HEK293 (cell line): ENCODE results near the gene SOCS6.

Experiments used
- CTCF ChIA-PET: fragments of 350-600 bp; formaldehyde crosslinking; extraction: SDS; loops from one replicate; lab custom pipeline; 2021; ENCODE audit warnings: antibody characterized with exemption; lab: Yijun Ruan, JAX
- POLR2A ChIA-PET: fragments of 300-600 bp; formaldehyde crosslinking; extraction: SDS; loops from one replicate; lab custom pipeline; 2020; ENCODE audit warnings: antibody characterized with exemption, inconsistent platforms; lab: Yijun Ruan, JAX
- H3K27ac ChIP-seq: fragments of 200-500 bp; sonication (Bioruptor generic); 2 replicates; pipeline ENCODE4 v1.5.1; 2014; ENCODE audit warnings: low read depth, low read length, control low read depth, inconsistent platforms; ENCODE audit errors: extremely low read depth
- H3K36me3 ChIP-seq, 2 experiments: fragments of 200-500 bp in 1 of 2; sonication (Bioruptor generic) in 1 of 2; 1 replicate in 1 of 2; 2 replicates in 1 of 2; pipeline ENCODE4 v1.5.1; 2014 to 2017; ENCODE audit warnings: inconsistent platforms in 2 of 2, low read length in 2 of 2; ENCODE audit not compliant: control insufficient read depth in 2 of 2, insufficient read depth in 1 of 2
- H3K4me1 ChIP-seq: fragments of 200-500 bp; sonication (Bioruptor generic); 2 replicates; pipeline ENCODE4 v1.5.1; 2014; ENCODE audit warnings: mild to moderate bottlenecking, low read length, inconsistent platforms; ENCODE audit not compliant: control insufficient read depth, insufficient read depth
- H3K4me3 ChIP-seq: 2 replicates; pipeline ENCODE4 v1.5.1; 2011; ENCODE audit warnings: low read depth, mild to moderate bottlenecking, control low read depth, low read length, moderate library complexity
- H3K9me3 ChIP-seq: fragments of 200-500 bp; sonication (Bioruptor generic); 2 replicates; pipeline ENCODE4 v1.5.1; 2014; ENCODE audit warnings: low read depth, low read length, inconsistent platforms; ENCODE audit not compliant: control insufficient read depth, insufficient read depth
- GLI2 ChIP-seq: fragments of 450-650 bp; formaldehyde crosslinking; IDR thresholded peaks from 2 replicates; pipeline ENCODE4; 2017; ENCODE audit warnings: missing biosample characterization, missing genetic modification characterization, low read depth, borderline replicate concordance
- GLI4 ChIP-seq: fragments of 450-650 bp; formaldehyde crosslinking; IDR thresholded peaks from 2 replicates; pipeline ENCODE4 v1.5.1; 2016; ENCODE audit warnings: missing biosample characterization, missing genetic modification characterization
- INSM2 ChIP-seq: fragments of 450-650 bp; formaldehyde crosslinking; IDR thresholded peaks from 2 replicates; pipeline ENCODE4 v1.5.1; 2016; ENCODE audit warnings: missing biosample characterization, missing genetic modification characterization
- MZF1 ChIP-seq: fragments of 450-650 bp; formaldehyde crosslinking; IDR thresholded peaks from 2 replicates; pipeline ENCODE4 v1.5.1; 2017; ENCODE audit warnings: missing biosample characterization, missing genetic modification characterization, borderline replicate concordance
- SP2 ChIP-seq: fragments of 450-650 bp; formaldehyde crosslinking; IDR thresholded peaks from 2 replicates; pipeline ENCODE4 v1.5.1; 2016; ENCODE audit warnings: missing biosample characterization, missing genetic modification characterization
- ZBTB11 ChIP-seq: fragments of 450-650 bp; formaldehyde crosslinking; conservative IDR thresholded peaks from 2 replicates; pipeline ENCODE4 v1.5.1; 2016; ENCODE audit warnings: low read depth, missing biosample characterization, missing genetic modification characterization
- ZNF138 ChIP-seq: fragments of 450-650 bp; formaldehyde crosslinking; IDR thresholded peaks from 2 replicates; pipeline ENCODE4 v1.5.1; 2016; ENCODE audit warnings: missing biosample characterization, missing genetic modification characterization, borderline replicate concordance
- ZNF155 ChIP-seq: fragments of 450-650 bp; formaldehyde crosslinking; IDR thresholded peaks from 2 replicates; pipeline ENCODE4 v1.5.1; 2016; ENCODE audit warnings: missing biosample characterization, missing genetic modification characterization
- ZNF169 ChIP-seq: fragments of 450-650 bp; formaldehyde crosslinking; IDR thresholded peaks from 2 replicates; pipeline ENCODE4 v1.5.1; 2016; ENCODE audit warnings: missing biosample characterization, missing genetic modification characterization
- ZNF184 ChIP-seq: fragments of 450-650 bp; IDR thresholded peaks from 2 replicates; pipeline ENCODE4 v1.5.1; 2018; ENCODE audit warnings: missing biosample characterization, mild to moderate bottlenecking, missing genetic modification characterization
- ZNF560 ChIP-seq: fragments of 450-650 bp; formaldehyde crosslinking; IDR thresholded peaks from 2 replicates; pipeline ENCODE4 v1.5.1; 2017; ENCODE audit warnings: missing biosample characterization, missing genetic modification characterization, borderline replicate concordance
- ZNF600 ChIP-seq: fragments of 450-650 bp; formaldehyde crosslinking; IDR thresholded peaks from 2 replicates; pipeline ENCODE4 v1.5.1; 2016; ENCODE audit warnings: missing biosample characterization, missing genetic modification characterization
- ZNF623 ChIP-seq: fragments of 450-650 bp; formaldehyde crosslinking; IDR thresholded peaks from 2 replicates; pipeline ENCODE4 v1.5.1; 2016; ENCODE audit warnings: missing biosample characterization, missing genetic modification characterization
- ZNF654 ChIP-seq: fragments of 450-650 bp; formaldehyde crosslinking; IDR thresholded peaks from 2 replicates; pipeline ENCODE4 v1.5.1; 2016; ENCODE audit warnings: low read depth, missing biosample characterization, missing genetic modification characterization
- ZNF658 ChIP-seq: fragments of 450-650 bp; formaldehyde crosslinking; IDR thresholded peaks from 2 replicates; pipeline ENCODE4; 2016; ENCODE audit warnings: missing biosample characterization, missing genetic modification characterization
- ZNF664 ChIP-seq: fragments of 450-650 bp; formaldehyde crosslinking; IDR thresholded peaks from 2 replicates; pipeline ENCODE4 v1.5.1; 2016; ENCODE audit warnings: missing biosample characterization, missing genetic modification characterization
- ZNF830 ChIP-seq: fragments of 450-650 bp; IDR thresholded peaks from 2 replicates; pipeline ENCODE4 v1.5.0; 2018; ENCODE audit warnings: missing biosample characterization, missing genetic modification characterization, low read depth, mild to moderate bottlenecking, moderate library complexity
- TF ChIP-seq, protein P1 (sequence below): fragments of 450-650 bp; formaldehyde crosslinking; IDR thresholded peaks from 2 replicates; pipeline ENCODE4 v1.5.1; 2016; ENCODE audit warnings: missing biosample characterization, missing genetic modification characterization
- TF ChIP-seq, protein P2 (sequence below): fragments of 450-650 bp; formaldehyde crosslinking; IDR thresholded peaks from 2 replicates; pipeline ENCODE4 v1.5.1; 2016; ENCODE audit warnings: missing biosample characterization, missing genetic modification characterization
- TF ChIP-seq, protein P3 (sequence below): fragments of 450-650 bp; formaldehyde crosslinking; IDR thresholded peaks from 2 replicates; pipeline ENCODE4 v1.5.1; 2017; ENCODE audit warnings: missing biosample characterization, mild to moderate bottlenecking, missing genetic modification characterization, moderate library complexity
- TF ChIP-seq, protein P4 (sequence below): fragments of 450-650 bp; formaldehyde crosslinking; IDR thresholded peaks from 2 replicates; pipeline ENCODE4 v1.5.1; 2016; ENCODE audit warnings: missing biosample characterization, missing genetic modification characterization

Gene SOCS6

GRCh38 chr18:70256184-70256583 lies 32.7 kb upstream of the SOCS6 start (continued):
- no peak for TF ChIP-seq ZNF664 (tag by site-specific recombination)
- no peak for TF ChIP-seq ZNF654 (tag by site-specific recombination)
- TF ChIP-seq ZNF184 (tag by site-specific recombination): no peak
- no peak for TF ChIP-seq ZBTB11
- TF ChIP-seq, protein P1, sequence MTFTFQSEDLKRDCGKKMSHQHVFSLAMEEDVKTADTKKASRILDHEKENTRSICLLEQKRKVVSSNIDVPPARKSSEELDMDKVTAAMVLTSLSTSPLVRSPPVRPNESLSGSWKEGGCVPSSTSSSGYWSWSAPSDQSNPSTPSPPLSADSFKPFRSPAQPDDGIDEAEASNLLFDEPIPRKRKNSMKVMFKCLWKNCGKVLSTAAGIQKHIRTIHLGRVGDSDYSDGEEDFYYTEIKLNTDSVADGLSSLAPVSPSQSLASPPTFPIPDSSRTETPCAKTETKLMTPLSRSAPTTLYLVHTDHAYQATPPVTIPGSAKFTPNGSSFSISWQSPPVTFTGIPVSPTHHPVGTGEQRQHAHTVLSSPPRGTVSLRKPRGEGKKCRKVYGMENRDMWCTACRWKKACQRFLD (tag by site-specific recombination): no peak
- no peak for TF ChIP-seq INSM2
- TF ChIP-seq ZNF155 (tag by site-specific recombination): no peak
- TF ChIP-seq ZNF169 (tag by site-specific recombination): no peak
- no peak for TF ChIP-seq SP2 (tag by site-specific recombination)

DNA sequence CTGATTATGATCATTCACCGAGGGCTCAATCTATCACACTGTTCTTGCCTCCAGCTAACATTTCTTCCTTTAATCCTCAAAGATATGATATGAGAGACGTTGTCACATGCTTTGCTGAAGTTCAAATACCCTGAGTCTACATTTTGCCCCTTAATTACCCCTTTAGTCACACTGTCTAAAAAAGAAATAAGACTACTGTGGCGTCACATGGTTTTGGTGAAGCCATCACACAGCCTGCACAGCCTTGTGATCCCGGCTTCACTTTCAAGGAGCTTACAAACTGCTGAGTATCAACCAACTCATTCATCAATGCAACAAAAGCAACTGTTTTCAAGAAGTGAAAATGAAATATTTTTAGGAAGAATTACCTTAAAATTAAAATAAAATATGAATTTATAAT lies 31.9 kb upstream of the SOCS6 start:
- CTCF ChIA-PET: no interaction called here
- no peak overlapping the region for H3K27ac ChIP-seq
- POLR2A ChIA-PET: no interaction called here
- no peak overlapping the region for H3K4me3 ChIP-seq
- no peaks in the 10 kb centered on the region for H3K36me3 ChIP-seq
- TF ChIP-seq ZNF623 (tag by site-specific recombination): no peak
- no peak for TF ChIP-seq MZF1 (tag by site-specific recombination)
- TF ChIP-seq, protein P2, sequence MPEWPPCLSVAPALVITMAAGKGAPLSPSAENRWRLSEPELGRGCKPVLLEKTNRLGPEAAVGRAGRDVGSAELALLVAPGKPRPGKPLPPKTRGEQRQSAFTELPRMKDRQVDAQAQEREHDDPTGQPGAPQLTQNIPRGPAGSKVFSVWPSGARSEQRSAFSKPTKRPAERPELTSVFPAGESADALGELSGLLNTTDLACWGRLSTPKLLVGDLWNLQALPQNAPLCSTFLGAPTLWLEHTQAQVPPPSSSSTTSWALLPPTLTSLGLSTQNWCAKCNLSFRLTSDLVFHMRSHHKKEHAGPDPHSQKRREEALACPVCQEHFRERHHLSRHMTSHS (tag by site-specific recombination): no peak
- no peak for TF ChIP-seq ZNF560
- H3K9me3 ChIP-seq: no peaks in the 10 kb centered on the region
- H3K4me1 ChIP-seq: no peaks in the 10 kb centered on the region

DNA sequence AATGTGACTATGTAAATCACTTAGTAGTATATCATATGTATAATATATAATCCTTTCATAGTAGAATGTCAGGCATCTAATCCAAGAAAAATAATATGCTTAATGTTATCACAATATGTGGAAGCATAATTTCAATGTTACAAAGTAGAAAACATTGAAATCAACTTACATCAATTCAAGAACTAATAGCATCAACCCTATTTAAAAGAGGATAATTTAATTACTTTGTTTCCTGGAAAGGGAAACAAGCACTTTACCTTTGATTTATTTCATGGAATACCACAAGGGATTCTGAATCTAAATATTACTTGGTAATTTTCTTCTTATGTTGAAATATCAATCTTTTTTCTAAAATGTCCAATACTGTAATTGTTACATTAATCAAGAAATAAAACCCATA lies 30.6 kb upstream of the SOCS6 start:
- TF ChIP-seq GLI4 (tag by site-specific recombination): no peak
- TF ChIP-seq ZNF138 (tag by site-specific recombination): no peak
- TF ChIP-seq ZNF600 (tag by site-specific recombination): no peak
- TF ChIP-seq GLI2: no peak
- TF ChIP-seq ZNF830 (tag by site-specific recombination): no peak
- TF ChIP-seq MZF1 (tag by site-specific recombination): no peak
- TF ChIP-seq, protein P3, sequence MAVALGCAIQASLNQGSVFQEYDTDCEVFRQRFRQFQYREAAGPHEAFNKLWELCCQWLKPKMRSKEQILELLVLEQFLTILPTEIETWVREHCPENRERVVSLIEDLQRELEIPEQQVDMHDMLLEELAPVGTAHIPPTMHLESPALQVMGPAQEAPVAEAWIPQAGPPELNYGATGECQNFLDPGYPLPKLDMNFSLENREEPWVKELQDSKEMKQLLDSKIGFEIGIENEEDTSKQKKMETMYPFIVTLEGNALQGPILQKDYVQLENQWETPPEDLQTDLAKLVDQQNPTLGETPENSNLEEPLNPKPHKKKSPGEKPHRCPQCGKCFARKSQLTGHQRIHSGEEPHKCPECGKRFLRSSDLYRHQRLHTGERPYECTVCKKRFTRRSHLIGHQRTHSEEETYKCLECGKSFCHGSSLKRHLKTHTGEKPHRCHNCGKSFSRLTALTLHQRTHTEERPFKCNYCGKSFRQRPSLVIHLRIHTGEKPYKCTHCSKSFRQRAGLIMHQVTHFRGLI (tag by site-specific recombination): no peak
- TF ChIP-seq ZNF658 (tag by site-specific recombination): no peak
- TF ChIP-seq, protein P4, sequence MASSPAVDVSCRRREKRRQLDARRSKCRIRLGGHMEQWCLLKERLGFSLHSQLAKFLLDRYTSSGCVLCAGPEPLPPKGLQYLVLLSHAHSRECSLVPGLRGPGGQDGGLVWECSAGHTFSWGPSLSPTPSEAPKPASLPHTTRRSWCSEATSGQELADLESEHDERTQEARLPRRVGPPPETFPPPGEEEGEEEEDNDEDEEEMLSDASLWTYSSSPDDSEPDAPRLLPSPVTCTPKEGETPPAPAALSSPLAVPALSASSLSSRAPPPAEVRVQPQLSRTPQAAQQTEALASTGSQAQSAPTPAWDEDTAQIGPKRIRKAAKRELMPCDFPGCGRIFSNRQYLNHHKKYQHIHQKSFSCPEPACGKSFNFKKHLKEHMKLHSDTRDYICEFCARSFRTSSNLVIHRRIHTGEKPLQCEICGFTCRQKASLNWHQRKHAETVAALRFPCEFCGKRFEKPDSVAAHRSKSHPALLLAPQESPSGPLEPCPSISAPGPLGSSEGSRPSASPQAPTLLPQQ (tag by site-specific recombination): no peak
- POLR2A ChIA-PET: no interaction called here

More for the DNA sequence above, 30.6 kb upstream of the SOCS6 start:
- Histone ChIP-seq H3K27ac (no peak overlapping the region), H3K9me3 (no peaks in the 10 kb centered on the region), H3K4me1 (no peaks in the 10 kb centered on the region), H3K4me3 (no peak overlapping the region), H3K36me3 (no peaks in the 10 kb centered on the region)
- CTCF ChIA-PET: interaction anchor here (0.5 kb wide), 2 partner anchors 47 to 140 kb away, joined by 3 read pairs; no protein-coding TSS in a partner anchor
